ENCODE data around the gene BBS12.

DNA sequence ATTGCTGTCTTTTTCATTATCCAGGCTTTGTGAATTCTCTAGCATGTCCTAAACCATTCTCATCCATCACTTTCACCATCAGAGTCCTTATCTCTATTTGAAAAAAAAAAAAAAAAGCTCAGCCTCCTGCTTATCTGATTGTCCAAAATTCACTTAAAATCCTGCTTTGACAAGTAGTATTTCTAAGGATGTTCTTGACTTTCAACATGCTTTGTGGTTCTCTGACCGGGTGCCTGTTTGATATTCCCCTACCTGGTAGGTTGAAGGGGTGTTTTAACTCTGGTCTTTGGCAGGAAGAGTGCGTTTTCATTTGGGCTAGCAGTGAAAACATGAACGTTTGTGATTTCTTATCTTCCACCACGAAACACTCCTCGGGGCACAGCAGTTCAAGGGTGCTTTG is 17.3 kb upstream of the BBS12 start:
- TF ChIP-seq SIN3A (IDR thresholded peaks at IDR 0.05; ENCODE audit: borderline replicate concordance, insufficient read depth, low read depth, low read length) (no peak), POLR2AphosphoS5 (IDR thresholded peaks at IDR 0.05; ENCODE audit: low read depth, low read length) (no peak), TCF7L2 (IDR thresholded peaks at IDR 0.05; ENCODE audit: low read depth, low read length) (no peak)
- TF ChIP-seq, protein P1, sequence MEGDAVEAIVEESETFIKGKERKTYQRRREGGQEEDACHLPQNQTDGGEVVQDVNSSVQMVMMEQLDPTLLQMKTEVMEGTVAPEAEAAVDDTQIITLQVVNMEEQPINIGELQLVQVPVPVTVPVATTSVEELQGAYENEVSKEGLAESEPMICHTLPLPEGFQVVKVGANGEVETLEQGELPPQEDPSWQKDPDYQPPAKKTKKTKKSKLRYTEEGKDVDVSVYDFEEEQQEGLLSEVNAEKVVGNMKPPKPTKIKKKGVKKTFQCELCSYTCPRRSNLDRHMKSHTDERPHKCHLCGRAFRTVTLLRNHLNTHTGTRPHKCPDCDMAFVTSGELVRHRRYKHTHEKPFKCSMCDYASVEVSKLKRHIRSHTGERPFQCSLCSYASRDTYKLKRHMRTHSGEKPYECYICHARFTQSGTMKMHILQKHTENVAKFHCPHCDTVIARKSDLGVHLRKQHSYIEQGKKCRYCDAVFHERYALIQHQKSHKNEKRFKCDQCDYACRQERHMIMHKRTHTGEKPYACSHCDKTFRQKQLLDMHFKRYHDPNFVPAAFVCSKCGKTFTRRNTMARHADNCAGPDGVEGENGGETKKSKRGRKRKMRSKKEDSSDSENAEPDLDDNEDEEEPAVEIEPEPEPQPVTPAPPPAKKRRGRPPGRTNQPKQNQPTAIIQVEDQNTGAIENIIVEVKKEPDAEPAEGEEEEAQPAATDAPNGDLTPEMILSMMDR (IDR thresholded peaks at IDR 0.05): no peak
- TF ChIP-seq, protein P2, sequence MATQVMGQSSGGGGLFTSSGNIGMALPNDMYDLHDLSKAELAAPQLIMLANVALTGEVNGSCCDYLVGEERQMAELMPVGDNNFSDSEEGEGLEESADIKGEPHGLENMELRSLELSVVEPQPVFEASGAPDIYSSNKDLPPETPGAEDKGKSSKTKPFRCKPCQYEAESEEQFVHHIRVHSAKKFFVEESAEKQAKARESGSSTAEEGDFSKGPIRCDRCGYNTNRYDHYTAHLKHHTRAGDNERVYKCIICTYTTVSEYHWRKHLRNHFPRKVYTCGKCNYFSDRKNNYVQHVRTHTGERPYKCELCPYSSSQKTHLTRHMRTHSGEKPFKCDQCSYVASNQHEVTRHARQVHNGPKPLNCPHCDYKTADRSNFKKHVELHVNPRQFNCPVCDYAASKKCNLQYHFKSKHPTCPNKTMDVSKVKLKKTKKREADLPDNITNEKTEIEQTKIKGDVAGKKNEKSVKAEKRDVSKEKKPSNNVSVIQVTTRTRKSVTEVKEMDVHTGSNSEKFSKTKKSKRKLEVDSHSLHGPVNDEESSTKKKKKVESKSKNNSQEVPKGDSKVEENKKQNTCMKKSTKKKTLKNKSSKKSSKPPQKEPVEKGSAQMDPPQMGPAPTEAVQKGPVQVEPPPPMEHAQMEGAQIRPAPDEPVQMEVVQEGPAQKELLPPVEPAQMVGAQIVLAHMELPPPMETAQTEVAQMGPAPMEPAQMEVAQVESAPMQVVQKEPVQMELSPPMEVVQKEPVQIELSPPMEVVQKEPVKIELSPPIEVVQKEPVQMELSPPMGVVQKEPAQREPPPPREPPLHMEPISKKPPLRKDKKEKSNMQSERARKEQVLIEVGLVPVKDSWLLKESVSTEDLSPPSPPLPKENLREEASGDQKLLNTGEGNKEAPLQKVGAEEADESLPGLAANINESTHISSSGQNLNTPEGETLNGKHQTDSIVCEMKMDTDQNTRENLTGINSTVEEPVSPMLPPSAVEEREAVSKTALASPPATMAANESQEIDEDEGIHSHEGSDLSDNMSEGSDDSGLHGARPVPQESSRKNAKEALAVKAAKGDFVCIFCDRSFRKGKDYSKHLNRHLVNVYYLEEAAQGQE (IDR thresholded peaks at IDR 0.05; ENCODE audit: insufficient read depth in 1 of 2, low read depth in 2 of 2, low read length in 1 of 2): no peak

Measured in Panc1 (cell line).